Activated CD4-positive, CD25-positive, alpha-beta regulatory T cell treated with anti-CD3 and anti-CD28 coated beads, Interleukin-2, amount 50 U/mL, for 72 hours (primary cell): ENCODE results near the gene SH3D21.

ENCODE experiments used
- DNase-seq: peaks from one replicate; pipeline ENCODE4 v3.0.0; 2021

The SH3D21 gene

DNA sequence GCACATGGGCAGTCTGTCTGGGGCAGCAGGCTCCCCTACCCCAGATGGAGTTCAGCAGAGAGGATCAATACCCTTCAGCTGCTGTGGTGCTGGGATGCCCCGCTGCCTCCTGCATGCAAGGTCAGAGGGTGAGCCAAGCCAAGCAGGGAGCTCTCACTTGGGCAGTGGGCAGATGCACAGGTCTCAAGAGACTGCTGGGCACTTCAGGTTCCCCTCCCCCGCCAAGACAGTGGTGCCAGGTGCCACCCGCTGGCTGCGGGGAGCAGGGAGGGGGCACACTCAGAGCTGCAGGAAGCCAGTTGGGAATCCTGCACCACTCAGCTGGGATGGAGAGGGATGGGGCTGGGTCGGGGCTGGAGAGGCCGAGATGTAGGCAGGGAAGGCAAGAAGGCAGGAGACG lies 33.0 kb downstream of the SH3D21 start:
- DNase-seq = no peak

DNA sequence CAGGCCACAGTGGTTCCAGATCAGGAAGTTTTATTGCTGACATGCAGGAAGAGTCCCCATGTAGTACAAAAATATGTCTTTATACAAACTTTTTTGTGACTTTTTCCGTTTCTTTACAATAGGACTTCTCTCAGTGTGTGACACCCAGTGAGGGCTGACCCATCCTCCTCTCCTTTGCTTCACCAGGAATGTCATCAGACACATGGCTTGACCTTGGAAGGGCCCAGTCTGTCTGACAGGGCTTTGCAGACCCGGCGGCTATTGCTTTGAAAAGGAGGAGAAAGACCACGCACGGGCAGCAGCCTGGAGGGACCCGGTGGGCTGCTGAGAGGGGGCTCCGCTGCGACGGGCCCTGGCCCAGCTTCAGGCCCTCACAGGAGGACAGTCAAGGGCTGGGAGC lies 33.4 kb downstream of the SH3D21 start:
- DNase-seq = no peak

DNA sequence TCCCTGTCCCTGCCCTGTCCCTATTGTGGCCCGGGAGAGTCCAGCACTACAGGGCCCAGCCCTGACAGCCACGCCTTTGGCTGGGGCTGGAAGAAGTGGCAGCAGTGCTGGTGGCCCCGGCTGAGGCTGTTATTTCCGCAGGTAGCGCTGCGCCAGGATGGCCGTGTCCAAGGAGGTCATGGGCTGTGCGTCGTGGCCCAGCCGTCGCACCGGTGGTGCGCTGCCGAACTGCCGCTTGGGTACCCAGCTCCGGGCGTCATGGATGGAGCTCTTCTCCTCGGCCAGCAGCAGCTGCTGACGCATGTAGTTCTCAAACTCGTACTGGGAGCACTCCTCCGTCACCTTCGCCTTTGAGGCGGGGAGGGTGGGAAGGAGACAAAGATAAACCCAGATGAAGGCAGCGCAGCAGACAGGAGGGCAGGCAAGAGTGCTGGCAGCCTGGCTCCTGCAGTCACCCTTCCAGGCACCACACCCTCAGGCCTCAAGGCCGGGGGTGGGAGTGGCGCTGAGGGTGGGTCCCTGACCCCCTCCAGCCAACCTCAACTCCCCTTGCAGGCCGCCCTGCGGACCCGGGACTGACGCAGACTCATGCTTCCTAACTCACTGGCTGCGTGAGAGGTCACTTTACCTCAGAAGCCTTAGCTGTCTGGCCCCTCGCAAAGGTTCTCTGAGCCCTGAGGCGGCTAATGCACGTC lies 35.6 kb downstream of the SH3D21 start:
- no peak for DNase-seq

DNA sequence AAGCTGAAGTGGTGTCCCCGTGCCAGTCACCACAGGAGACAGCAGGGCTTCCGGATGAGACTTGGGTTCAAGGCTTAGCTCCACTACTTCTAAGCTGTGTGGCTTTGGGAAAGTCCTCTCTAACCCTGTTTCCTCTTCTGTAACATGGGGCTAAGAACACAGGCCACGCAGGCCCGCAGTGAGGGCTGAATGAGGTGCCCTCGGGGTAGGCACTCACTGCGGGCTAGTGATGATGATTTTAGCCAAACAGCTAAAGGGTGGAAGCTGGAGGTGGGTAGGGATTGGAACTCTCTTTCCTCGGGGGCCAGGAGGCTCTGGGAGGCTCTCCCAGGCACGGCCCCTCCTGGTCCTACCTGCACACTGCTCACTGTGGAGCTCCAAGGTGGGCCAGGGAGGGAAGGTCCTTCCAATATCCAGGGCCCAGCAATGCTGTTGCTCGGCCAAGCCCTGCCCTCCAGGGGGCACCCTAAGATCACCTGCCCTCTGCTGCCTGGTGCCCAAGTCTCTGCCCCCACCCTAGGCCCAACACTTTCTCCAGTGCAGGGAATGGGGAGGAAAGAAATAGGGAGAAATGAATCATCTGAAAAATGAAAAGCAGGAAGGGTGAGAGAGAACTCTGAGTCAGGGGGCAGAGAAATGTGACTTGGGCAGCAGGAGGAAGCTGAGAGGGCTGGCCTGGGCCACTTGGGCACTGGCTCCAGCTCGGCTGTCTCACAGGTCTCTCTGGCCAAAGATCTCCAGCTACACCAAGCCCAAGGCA lies 36.4 kb downstream of the SH3D21 start:
- no peak for DNase-seq

DNA sequence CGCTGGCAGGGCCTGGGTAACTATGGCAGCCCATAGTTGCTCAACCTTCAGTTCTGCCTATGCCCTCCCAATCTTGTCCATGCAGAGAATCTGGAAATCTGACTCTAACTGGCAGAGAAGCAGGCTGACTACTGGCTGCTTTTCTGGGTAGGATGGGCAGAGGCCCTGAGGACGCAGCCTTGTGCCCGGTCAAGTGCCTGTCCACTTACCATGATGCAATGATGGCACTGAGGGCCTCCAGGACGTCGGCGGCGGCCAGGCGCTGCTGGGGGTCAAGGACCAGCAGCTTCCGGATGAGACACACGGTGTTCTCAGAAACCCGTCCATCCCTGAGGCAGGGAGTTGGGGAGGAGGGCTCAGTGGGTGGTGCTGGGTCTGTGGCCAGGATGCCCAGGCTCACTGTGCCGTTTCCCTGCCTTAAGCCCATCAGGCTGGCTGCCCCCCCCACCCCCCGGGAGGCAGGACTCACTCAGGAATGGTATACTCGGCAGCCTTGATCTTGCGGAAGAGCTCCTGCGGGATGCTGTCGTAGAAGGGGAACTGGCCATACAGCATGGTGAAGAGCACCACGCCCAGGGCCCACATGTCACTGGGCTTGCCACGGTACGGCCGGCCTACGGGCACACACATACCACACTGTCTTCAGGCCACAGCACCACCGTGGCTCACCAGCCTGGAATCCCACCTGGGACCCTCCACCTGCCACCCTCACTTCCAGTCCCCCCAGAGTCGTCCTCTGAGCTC lies 37.7 kb downstream of the SH3D21 start:
- DNase-seq = no peak

DNA sequence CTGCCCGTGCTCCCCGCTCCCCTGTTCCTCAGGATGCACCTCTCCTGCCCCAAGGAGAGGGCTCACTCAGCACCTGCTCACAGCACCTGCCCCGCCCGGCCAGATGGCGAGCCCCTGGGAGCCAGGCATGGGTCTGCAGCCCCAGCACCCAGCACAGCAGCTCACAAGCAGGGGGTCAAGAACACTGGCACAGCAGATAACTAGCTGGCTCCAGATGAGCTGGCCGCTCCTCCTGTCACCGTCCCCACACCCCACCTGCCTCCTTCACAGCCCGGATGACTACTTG lies 38.2 kb downstream of the SH3D21 start:
- no peak for DNase-seq

DNA sequence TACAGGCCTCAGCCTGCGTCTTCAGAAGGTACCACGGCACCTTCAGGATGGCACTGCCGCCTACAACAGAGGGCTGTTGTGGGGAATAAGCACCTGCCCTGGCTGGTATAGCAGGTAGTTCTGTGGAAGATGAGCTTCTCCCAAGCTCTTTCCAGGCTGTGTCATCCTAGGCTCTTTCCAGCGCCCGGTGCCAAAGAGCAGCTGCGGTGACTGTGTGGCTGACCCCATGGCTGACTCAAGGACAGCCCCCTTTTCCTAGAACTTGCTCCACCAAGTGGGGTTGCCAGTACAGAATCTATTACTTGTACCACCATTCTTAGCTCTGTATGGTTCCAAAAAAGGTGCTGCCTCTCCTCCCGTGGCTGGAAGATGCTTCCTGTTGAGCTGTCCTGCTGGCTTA lies 39.2 kb downstream of the SH3D21 start:
- no peak for DNase-seq

DNA sequence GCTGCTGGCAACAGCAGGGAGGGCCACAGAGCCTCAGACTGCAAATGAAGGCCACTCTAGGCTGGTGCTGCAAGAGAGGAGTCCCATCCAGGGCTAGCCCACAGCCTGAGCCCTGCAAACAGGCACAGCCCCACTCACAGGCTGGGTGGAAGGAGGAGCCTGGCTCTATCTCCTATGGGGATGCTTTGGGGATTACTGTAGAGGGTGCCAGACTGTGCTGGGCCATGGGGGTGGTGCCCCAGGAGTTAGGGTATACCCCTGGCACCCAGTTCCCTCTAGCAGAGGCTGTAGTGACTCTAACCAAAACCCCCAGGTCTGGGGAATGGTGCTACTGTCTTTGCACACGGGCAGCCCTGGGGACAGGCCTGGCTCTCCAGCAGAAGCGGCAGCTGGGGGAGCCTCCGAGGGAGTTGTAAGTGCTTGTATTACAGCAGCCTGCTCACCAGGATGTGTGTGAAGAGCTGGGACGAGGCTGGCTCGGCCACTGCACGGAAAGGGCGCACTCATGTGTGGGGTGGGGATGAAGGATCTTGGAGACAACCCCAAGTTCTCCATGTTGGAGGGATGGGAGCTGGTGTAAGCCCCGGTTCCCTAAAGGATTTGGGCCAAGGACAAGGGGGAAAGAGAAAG lies 40.7 kb downstream of the SH3D21 start:
- no peak for DNase-seq

DNA sequence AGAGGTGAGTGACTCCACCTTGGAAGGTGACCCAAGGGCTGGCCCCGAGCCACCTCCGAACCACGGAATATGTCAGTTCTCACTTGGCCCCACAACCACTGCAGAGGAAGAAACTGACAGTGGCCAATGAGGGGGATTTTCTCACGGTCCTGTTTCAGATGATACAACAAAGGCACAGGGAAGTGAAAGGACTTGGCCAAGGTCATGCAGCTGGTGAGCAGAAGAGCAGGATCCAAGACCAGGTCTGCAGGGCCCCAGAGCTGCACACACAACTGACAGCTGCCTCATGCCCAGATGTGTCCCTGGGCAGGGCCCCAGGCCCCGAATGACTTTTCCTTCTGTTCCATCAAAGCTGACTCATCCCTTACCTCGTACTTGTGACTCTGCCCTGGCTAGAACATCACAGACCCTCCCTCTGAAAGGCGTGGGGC lies 43.1 kb downstream of the SH3D21 start:
- DNase-seq = no peak

DNA sequence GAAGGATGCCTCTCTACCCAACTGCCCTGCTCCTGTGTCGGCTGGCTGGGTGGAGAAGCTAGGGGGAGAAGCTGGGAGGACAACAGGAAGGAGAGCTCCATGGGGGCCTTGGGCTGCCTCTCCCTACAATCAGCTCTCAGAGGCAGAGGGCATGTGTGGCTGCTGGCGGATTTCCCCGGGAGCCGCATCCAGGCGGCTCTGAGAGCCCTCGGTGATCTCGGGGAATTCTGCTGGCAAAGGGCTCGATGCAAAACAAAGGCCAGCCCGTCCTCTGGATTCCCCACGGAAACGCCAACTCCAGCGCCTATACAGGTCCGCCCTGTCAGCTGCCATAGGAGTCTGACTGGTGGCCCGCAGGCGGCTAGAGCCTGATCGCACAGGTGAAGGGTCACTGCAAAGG lies 43.7 kb downstream of the SH3D21 start:
- DNase-seq = no peak

DNA sequence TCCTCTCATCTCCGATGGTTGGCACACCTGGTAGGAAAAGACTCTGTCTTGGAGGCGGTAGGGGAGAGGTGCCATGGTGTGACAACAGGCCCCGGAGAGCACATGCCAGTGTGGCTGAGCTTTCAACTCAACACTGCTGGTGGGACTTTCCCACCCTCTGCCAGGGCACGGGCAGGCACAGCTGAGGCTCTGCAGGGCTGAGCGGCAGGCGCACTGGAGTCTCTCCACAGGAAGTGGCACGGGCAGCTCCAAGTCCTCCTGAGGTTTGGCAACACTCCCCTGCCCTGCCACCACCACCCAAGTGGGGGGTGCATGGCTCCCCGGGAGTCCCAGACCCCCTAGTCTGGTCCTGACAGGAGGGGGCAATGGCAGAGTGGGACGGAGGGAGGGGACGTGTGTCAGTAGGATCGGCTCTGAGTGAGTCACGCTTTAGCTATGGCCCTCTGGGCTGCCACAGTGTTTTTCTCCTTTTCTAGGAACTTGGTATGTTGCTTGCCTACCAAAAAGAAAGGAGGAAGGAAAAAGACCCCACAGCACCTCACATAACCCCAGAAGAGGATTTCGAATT lies 44.6 kb downstream of the SH3D21 start:
- peak; percentile 60 for DNase-seq

DNA sequence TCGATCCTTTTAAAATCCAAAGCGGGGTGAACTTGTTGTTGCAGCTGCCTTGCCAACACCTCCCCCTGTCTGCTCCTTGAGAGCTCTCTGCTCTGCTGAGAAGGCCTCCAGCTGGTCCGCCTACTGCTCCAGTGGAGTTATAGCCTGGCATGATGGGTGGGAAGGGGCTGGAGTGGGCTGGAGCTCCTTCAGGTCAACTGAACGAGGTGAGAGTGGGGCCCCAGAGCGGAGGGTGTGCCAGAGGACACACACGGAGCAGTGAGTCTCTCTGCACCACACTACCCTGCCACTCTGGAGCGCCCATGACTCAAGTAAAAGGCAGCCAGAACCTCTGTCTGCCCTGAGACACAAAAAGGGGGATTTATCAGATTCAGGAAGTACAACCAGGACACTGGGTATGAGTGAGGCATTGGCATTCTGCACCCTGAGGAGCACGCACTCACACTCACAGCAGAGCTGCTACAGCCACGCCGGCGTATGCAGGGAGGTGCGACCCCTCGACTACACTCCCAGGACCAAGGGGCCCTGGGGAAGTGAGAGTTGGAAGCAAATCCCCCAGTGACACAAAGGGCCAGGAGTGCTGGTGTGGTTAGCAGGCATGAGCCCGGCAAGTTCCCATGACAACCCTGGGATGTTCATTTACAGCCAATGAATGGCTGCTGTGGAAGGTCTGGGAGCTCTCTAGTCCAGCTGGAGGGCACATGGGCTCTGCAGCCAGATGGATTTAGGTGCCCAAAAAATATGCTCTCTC lies 45.2 kb downstream of the SH3D21 start:
- DNase-seq = no peak

DNA sequence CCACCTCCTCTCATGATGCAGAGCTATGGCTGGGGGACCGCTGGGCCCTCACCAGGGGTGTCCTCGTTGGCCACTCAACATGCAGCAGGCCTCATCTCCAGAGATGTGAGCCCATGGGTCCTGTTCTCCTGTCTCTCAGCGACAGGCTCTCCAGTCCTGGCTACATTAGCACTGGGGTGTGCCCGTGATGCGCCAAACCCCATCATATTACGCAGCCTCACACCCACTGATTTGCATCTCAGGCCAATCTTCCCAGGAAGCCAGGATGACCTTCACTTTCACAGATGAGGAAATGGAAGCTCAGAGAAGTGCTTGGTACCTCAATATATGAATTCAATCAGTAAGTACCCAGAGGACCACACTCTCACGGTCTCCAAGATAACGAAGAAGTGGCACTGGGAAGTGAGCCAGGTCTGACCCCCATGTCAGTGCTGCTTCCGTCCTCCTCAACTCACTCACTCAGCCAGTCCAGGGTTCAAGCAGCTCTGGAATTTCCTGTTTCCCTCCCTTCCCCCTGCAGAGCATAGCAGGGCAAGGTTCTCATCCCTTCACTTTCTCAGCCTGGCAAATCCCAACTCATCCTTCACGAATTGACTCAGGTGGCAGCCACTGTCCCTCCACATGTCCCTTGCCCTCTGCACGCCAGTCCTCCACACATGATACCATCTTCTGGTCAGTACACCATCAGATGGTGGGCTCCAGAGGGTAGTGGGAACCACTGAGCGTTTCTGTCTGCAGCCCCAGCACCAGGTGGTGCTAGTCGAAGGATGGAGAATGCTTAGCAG lies 46.1 kb downstream of the SH3D21 start:
- no peak for DNase-seq

DNA sequence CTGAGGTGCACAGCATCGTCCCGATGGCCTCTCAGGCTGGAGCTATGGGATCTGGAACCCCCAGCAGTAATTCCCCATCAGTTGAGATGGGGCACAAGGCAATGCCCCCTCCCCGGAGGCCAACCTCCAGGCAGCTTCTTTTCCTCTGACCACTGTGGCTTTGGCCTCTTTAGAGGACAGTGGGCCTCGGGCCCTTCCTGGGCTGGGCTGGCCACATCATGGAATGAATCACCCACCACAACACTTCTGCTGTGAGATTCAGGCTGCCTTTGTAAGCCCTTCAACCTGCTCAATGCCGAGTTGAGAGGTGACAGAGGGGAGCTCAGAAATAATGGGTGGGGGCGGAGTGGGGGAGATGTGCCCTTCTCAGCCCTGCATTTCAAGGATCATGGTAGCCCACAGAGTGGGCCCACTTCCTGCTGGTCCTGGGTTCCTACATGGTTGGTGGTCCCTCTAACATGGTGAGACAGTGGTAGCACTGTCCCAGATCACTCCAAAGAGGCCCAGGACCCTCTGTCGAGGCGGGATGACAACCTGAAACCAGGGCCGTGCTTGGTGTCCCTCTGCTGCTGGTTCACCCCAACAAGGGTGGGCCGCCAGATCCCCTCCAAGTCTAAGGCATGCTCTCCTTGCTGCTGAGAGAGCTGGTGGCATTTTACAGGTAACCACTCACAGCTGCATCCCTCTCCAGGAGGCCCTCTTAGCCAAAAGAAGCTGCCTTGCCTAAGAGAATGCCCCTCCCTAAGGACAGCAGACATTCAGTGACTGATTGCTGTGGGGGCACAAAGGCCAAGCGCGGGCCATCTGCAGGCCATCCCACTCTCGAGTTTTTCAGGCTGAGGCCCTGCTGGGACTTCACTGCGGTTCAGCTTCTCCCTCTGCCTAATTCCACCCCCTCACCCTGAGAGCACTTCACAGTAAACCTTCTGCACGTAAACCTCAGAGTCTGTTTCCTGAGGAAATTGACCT lies 47.0 kb downstream of the SH3D21 start:
- no peak for DNase-seq

DNA sequence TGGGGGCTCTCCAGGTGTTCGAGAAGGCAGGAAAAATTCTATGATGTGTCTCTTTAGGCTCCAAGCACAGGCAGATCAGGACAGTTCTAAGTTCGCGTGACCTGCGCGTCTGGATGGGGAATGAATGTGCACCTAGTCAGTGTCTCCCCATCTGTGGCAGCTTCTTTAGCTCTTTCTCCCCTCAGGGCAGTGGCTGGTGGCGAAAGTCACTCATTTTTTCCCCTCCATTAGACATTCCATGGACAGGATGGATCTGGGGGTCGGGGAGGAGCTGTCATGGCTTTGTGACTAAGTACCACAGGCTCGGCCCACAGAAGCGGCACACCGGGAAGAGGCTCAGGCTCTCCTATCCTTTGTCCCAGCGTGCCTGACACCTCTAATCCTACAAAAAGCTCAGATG lies 48.3 kb downstream of the SH3D21 start:
- no peak for DNase-seq

DNA sequence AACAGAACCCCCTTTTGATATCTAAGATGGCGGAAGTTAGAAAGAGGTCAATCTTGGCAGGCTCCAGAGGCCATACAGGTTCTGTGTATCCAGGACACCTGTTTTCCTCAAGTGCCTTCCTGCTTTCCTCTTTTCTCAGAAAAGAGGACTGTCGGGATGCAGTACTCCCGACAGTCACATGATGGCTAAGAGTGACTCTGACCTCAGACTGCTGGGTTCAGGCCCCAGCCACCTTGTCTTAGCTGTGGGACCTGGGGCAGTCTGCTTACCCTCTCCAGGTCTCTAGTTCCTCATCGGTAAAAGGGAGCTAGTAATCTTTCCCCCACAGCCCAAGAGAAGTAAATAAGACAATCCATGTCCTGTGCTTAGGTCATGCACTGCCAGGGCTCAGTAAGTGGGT lies 49.6 kb downstream of the SH3D21 start:
- DNase-seq = no peak

DNA sequence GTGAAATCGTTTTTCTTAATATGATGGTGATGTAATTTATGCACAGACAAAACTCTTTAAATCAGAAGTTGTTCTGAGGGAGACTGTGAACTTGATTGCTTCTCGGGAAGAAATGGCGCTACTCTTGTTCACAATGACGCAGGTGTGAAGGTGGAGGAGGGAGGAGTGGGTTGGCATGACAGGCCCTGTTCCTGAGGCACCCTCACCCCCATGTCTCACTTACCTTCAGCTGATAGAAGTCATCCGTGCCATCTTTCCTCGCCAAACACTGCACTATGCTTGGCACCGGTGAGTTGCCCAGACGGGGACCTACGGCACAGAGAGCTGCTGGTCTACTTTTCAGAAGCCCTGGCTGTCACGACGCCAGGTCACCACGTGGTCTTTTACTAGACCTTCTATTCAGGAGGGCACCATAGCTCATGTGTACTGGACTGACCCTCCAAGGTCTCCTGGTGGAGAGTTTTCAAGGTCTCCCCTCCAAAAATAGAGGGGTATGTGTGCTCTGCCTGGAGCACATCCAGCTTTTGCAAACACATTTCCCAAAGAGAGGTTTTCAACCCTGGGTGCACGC lies 52.4 kb downstream of the SH3D21 start:
- no peak for DNase-seq

DNA sequence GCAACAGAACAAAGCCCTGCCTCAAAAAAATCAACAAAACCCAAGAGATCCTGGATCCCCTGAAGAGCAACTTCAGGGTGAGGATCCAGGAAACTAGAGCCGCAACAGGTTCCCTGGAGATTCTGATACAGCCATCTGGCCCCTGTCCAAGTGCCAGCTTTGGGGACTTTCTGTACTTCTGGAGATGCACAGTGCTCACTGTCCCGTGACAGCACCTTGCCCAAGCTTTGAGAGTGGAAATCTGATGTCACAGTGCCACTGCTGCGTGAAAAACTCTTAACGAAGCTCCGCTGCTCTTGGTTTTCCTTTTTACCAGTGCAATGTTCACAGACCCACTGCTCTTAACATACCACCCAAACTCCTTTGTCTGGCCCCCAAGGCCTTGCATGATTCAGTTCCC lies 53.2 kb downstream of the SH3D21 start:
- no peak for DNase-seq

DNA sequence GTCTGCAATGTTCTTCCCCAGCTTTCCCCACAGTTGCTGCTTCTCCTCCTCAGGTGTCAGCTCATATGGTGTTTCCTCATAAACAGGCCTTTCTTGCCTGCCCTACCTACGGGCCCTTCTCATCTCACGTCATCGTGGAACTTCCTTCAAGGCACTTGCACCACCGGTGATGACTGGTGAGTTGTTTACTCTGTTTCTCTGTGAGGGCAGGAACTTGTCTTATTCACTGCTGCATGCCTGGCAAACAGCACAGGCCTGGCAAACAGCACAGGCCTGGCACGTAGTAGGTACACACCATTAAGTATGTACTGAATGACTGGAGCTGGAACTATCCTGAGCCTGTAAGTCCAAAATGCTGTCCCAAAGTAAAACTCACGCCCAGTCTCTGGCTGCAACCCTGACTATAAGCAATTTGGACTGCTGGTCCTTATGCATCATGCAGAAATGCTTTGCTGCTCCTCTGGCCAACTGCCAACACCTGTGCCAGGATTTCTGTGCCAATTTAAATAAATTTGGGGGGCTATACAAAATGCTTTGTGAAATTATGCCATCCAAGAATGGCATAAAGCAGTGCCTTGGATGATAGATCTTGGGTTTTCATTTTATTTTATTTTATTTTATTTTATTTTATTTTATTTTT lies 53.9 kb downstream of the SH3D21 start:
- DNase-seq = no peak

DNA sequence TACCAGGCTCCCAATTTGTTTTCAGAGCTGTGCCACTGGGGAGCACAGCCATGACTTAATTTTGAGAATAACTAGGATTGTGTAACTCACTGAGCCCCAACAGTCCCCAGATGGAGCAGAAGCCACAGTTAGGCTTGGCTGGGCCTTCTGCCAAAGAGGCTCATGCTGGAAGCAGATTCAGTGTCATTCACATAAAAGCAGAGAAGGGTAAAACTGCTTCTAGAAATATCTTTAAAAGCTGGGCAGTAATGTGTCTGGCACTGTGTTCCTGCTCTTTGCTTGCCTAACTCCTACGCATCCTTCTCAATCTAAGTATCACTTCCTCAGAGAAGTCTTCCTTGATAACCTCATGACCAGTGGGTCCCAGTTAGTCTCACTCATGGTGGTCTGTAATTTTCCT lies 59.2 kb downstream of the SH3D21 start:
- no peak for DNase-seq
